ENCODE data around the gene MYH11. TPM values are rescaled to one million over a fixed set of nuclear protein-coding genes. Genes with fewer than 3 reads are reported as not detected.

Gene MYH11
- total RNA-seq, 1 donor from 2014 or later, result 0.07 TPM

DNA sequence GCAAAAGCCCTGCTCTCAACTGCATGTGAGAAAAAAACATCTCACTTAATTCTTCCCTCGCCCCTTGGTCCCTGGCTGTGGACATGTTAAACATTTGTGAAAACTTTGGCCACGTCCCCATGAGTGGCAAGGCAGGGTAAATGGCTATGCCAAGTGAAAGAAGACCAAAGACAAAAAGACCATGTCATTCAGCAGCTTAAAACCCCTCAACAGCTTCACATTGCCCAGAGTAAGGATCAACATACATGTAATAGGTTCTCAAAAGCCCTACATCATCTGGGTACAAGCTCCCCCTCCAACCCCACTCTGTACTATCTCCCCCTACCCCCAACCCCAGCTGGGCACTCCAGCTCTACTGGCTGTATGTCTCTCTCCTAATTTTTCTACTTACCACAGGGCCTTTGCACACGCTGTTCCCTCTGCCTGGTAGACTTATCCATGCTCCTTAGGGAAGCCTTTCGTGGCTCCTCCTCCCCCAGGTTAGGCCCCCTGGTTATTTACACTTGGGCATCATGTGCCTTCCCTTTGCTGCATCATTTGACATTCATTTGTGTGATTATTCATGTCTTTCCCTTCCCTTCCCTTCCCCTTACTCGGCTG lies 131.1 kb downstream of the MYH11 start:
- Histone ChIP-seq H3F3A (ENCODE audit: low read depth) (peaks cover 4% of the 10 kb centered on the region), H3K9me3 (ENCODE audit: low read depth) (no peaks in the 10 kb centered on the region), H3K27ac (no peak overlapping the region), H4K20me1 (ENCODE audit: low read depth) (no peaks in the 10 kb centered on the region), H3K79me2 (ENCODE audit: low read depth) (no peaks in the 10 kb centered on the region), H3K27me3 (no peaks in the 10 kb centered on the region), H3K4me1 (no peaks in the 10 kb centered on the region), H3K4me2 (no peak overlapping the region), H3K4me3 (no peak overlapping the region), H2AFZ (replicated peaks) (no peak overlapping the region), H3K9ac (no peak overlapping the region), H3K36me3 (no peaks in the 10 kb centered on the region)
- Mint-ChIP-seq H3K4me3 (no peak overlapping the region), H3K9me3 (no peaks in the 10 kb centered on the region), H3K27ac (no peak overlapping the region), H3K27me3 (ENCODE audit: insufficient read depth, low read depth) (no peaks in the 10 kb centered on the region), H3K36me3 (peaks cover 4% of the 10 kb centered on the region), H3K4me1 (no peaks in the 10 kb centered on the region)
- no peak for TF ChIP-seq CTCF (IDR thresholded peaks at IDR 0.05)
- TF ChIP-seq EZH2 (IDR thresholded peaks at IDR 0.05), result no peak
- TF ChIP-seq EZH2phosphoT487 (IDR thresholded peaks at IDR 0.05), result no peak
- no peak for DNase-seq (ENCODE audit: low spot score)

GRCh38 chr16:15723808-15724207 lies 133.0 kb downstream of the MYH11 start:
- TF ChIP-seq EZH2phosphoT487 (IDR thresholded peaks at IDR 0.05) (no peak), EZH2 (IDR thresholded peaks at IDR 0.05) (no peak), CTCF (IDR thresholded peaks at IDR 0.05) (no peak)
- no peak for DNase-seq (ENCODE audit: low spot score)
- no peak overlapping the region for H3K27ac Mint-ChIP-seq
- H3K36me3 Mint-ChIP-seq, result peaks cover 4% of the 10 kb centered on the region
- H3K4me1 Mint-ChIP-seq, result no peaks in the 10 kb centered on the region
- H3K79me2 ChIP-seq (ENCODE audit: low read depth), result no peaks in the 10 kb centered on the region
- H3K27me3 ChIP-seq, result no peaks in the 10 kb centered on the region
- H3F3A ChIP-seq (ENCODE audit: low read depth), result peaks cover 4% of the 10 kb centered on the region
- no peaks in the 10 kb centered on the region for H3K9me3 ChIP-seq (ENCODE audit: low read depth)
- H3K9me3 Mint-ChIP-seq, result no peaks in the 10 kb centered on the region
- no peaks in the 10 kb centered on the region for H4K20me1 ChIP-seq (ENCODE audit: low read depth)
- H3K4me3 Mint-ChIP-seq, result no peak overlapping the region
- no peak overlapping the region for H2AFZ ChIP-seq (replicated peaks)
- H3K4me1 ChIP-seq, result no peaks in the 10 kb centered on the region
- no peak overlapping the region for H3K9ac ChIP-seq
- H3K4me2 ChIP-seq, result no peak overlapping the region
- no peak overlapping the region for H3K4me3 ChIP-seq
- H3K27me3 Mint-ChIP-seq (ENCODE audit: insufficient read depth, low read depth), result peaks cover 6% of the 10 kb centered on the region
- no peak overlapping the region for H3K27ac ChIP-seq
- H3K36me3 ChIP-seq, result no peaks in the 10 kb centered on the region

DNA sequence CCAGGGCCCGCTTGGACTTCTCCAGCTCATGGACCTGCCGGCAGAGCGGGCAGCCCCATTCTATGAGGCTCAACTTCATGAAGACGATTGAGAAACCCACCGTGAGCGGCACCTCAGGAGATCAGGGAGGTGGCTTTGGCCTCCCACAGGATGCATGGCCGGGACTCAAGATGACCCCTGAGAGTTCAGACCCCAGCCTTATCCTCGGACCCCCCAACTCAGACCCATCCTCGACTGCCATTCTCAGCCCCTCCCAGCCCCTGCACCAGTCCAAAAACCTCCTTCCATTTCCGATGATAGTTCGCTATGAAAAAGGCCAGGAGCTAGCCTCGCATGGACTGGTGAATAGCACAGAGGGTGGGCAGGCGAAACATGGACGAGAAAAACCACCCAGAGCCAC lies 135.8 kb downstream of the MYH11 start:
- H3K27ac Mint-ChIP-seq, result no peak overlapping the region
- H3K27me3 ChIP-seq, result no peaks in the 10 kb centered on the region
- H3K36me3 ChIP-seq, result no peaks in the 10 kb centered on the region

More for the DNA sequence above, 135.8 kb downstream of the MYH11 start:
- H3K4me2 ChIP-seq, result no peak overlapping the region
- H3K9me3 ChIP-seq (ENCODE audit: low read depth), result no peaks in the 10 kb centered on the region
- no peaks in the 10 kb centered on the region for H4K20me1 ChIP-seq (ENCODE audit: low read depth)
- Mint-ChIP-seq H3K36me3 (peaks cover 7% of the 10 kb centered on the region), H3K27me3 (ENCODE audit: insufficient read depth, low read depth) (peaks cover 6% of the 10 kb centered on the region), H3K4me1 (no peaks in the 10 kb centered on the region), H3K4me3 (no peak overlapping the region), H3K9me3 (no peaks in the 10 kb centered on the region)
- H3K4me1 ChIP-seq, result no peaks in the 10 kb centered on the region
- H3K27ac ChIP-seq, result no peak overlapping the region
- TF ChIP-seq CTCF (IDR thresholded peaks at IDR 0.05), result no peak
- TF ChIP-seq EZH2 (IDR thresholded peaks at IDR 0.05), result no peak
- no peak for TF ChIP-seq EZH2phosphoT487 (IDR thresholded peaks at IDR 0.05)
- no peaks in the 10 kb centered on the region for H3F3A ChIP-seq (ENCODE audit: low read depth)
- DNase-seq (ENCODE audit: low spot score), result no peak
- H3K9ac ChIP-seq, result no peak overlapping the region
- H3K4me3 ChIP-seq, result no peak overlapping the region
- no peak overlapping the region for H2AFZ ChIP-seq (replicated peaks)
- H3K79me2 ChIP-seq (ENCODE audit: low read depth), result no peaks in the 10 kb centered on the region

Data from neural progenitor cell (in vitro differentiated cells).